Left lobe of liver (tissue), 2 donors: ENCODE results near the gene RBM17. TPM values are rescaled to one million over a fixed set of nuclear protein-coding genes. Genes with fewer than 3 reads are reported as not detected.
"Not testable (repeated sequence)": the region's sequence is repeated elsewhere in the genome, so short reads cannot be mapped to it uniquely, and the experiment has no call there.

Experiments used
- ATAC-seq: fragments of 200-7000 bp; cut with Tn5 transposase; one replicate; pipeline ENCODE4 v1.9.1; 2020; ENCODE audit warnings: mild to moderate bottlenecking, moderate library complexity
- DNase-seq: peaks from one replicate; pipeline ENCODE4 v3.0.0-alpha.2; 2020; ENCODE audit warnings: low spot score
- total RNA-seq: library from RNA; stranded (reverse); gene quantifications from one replicate; pipeline ENCODE4 v1.2.1, GENCODE V29; 2021
- donor health status: DM: no; HTN: no; CAD: no; lungs with moderate emphysema.
- donor health status: DM: no; HTN: yes; CAD: no.

The RBM17 gene
- 24.3 TPM for total RNA-seq

GRCh38 chr10:6088721-6089333 is at the start of gene RBM17:
Gene RBM17, plus strand, starts transcription at chr10:6089034. Its CDS starts 8,032 bp downstream, at chr10:6097066.
- ATAC-seq (peak; percentile 95), DNase-seq (peak; percentile 97)

GRCh38 chr10:6039711-6040110 is 49.1 kb upstream of the RBM17 start:
- DNase-seq (peak; percentile 8), ATAC-seq (no peak)

GRCh38 chr10:6040205-6040604 is 48.6 kb upstream of the RBM17 start:
- ATAC-seq: no peak

GRCh38 chr10:6043377-6043776 is 45.5 kb upstream of the RBM17 start:
- ATAC-seq, DNase-seq: not testable (repeated sequence)

More at GRCh38 chr10:6040205-6040604, 48.6 kb upstream of the RBM17 start:
- DNase-seq: no peak

- no peak for ATAC-seq
- DNase-seq: peak; percentile 18
These were observed 44.8 kb upstream of the RBM17 start for GRCh38 chr10:6044060-6044459.

GRCh38 chr10:6044751-6045313 is 44.0 kb upstream of the RBM17 start:
- ATAC-seq (no peak), DNase-seq (peak; percentile 6)

GRCh38 chr10:6045314-6045848 is 43.5 kb upstream of the RBM17 start:
- no peak for DNase-seq
- ATAC-seq: no peak

GRCh38 chr10:6045878-6046772 is 42.7 kb upstream of the RBM17 start:
- DNase-seq (peak; percentile 16), ATAC-seq (no peak)

- no peak for ATAC-seq
- DNase-seq: peak; percentile 36
These were observed 41.8 kb upstream of the RBM17 start for GRCh38 chr10:6046773-6047611.

- no peak for ATAC-seq
- peak; percentile 37 for DNase-seq
These were observed 41.0 kb upstream of the RBM17 start for GRCh38 chr10:6047847-6048246.

GRCh38 chr10:6048281-6049030 is 40.4 kb upstream of the RBM17 start:
- no peak for ATAC-seq

GRCh38 chr10:6049031-6049400 is 39.8 kb upstream of the RBM17 start:
- ATAC-seq (no peak), DNase-seq (peak; percentile 15)

More at GRCh38 chr10:6048281-6049030, 40.4 kb upstream of the RBM17 start:
- DNase-seq: peak; percentile 21

- peak; percentile 91 for ATAC-seq
- peak; percentile 81 for DNase-seq
These were observed 37.9 kb upstream of the RBM17 start for GRCh38 chr10:6050801-6051445.

GRCh38 chr10:6052247-6053221 is 36.3 kb upstream of the RBM17 start:
- ATAC-seq: no peak
- peak; percentile 42 for DNase-seq

- no peak for ATAC-seq
- no peak for DNase-seq
These were observed 35.5 kb upstream of the RBM17 start for GRCh38 chr10:6053303-6053702.

GRCh38 chr10:6053816-6054631 is 34.8 kb upstream of the RBM17 start:
- ATAC-seq: peak; percentile 77
- DNase-seq: peak; percentile 95

GRCh38 chr10:6054884-6055283 is 34.0 kb upstream of the RBM17 start:
- DNase-seq: peak; percentile 16
- ATAC-seq: no peak
